ENCODE results near the gene FHIT. TPM values are rescaled to one million over a fixed set of nuclear protein-coding genes. Genes with fewer than 3 reads are reported as not detected.

Gene FHIT
- total and polyA plus RNA-seq, 2 of the 4 experiments (the other 2 are of a cell fraction): 0.07 TPM; not detected in 1

GRCh38 chr3:60990442-60990730, 260.9 kb downstream of the FHIT start:
- H2BK5ac ChIP-seq (ENCODE audit: low read depth, low read length, poor library complexity, severe bottlenecking): no peak overlapping the region
- BruUV-seq (replicated peaks): no TSS peak
- no peaks in the 10 kb centered on the region for H3K4me1 ChIP-seq (ENCODE audit: control insufficient read depth, insufficient read depth, low read length)
- no peak for TF ChIP-seq MXI1 (IDR thresholded peaks at IDR 0.05; ENCODE audit: borderline replicate concordance, low read depth, low read length)
- TF ChIP-seq SMC3 (IDR thresholded peaks at IDR 0.05; ENCODE audit: low read depth, low read length): no peak
- no peak overlapping the region for H3K14ac ChIP-seq (replicated peaks; ENCODE audit: low read depth, low read length)
- H4K5ac ChIP-seq (ENCODE audit: low read depth, low read length): no peak overlapping the region
- in situ Hi-C loops (cut with MboI; ENCODE audit: low sequenced_read_pairs): no loop called here
- H3K23ac ChIP-seq (ENCODE audit: low read depth, low read length): no peak overlapping the region
- no peak for DNase-seq
- intact Hi-C loops (cut with micrococcal nuclease): no loop called here
- no peaks in the 10 kb centered on the region for H3K36me3 ChIP-seq (ENCODE audit: control insufficient read depth, insufficient read depth, low read length)
- H3K9ac ChIP-seq (ENCODE audit: low read depth, low read length): no peak overlapping the region
- H3K9me1 ChIP-seq (ENCODE audit: insufficient read depth, low read length): no peaks in the 10 kb centered on the region
- no peak overlapping the region for H2BK15ac ChIP-seq (ENCODE audit: low read depth, low read length)
- no peak overlapping the region for H4K8ac ChIP-seq (ENCODE audit: low read depth in 2 of 2, low read length in 2 of 2)
- no peak for ATAC-seq (ENCODE audit: low read depth)
- no CpG with 5 or more reads among the region's 3 CpGs for WGBS, 2 experiments (ENCODE audit: extremely low coverage in 2 of 2, insufficient read length in 1 of 2)
- no peaks in the 10 kb centered on the region for H3K79me1 ChIP-seq (ENCODE audit: low read depth in 1 of 2, low read length in 2 of 2)
- H4K20me1 ChIP-seq (ENCODE audit: insufficient read depth, low read length): no peaks in the 10 kb centered on the region
- no peak overlapping the region for H3K4me3 ChIP-seq (ENCODE audit: insufficient read depth, low read depth, low read length)
- H2AK9ac ChIP-seq (replicated peaks; ENCODE audit: low read depth, low read length, poor library complexity): no peak overlapping the region
- no peak overlapping the region for H2AK5ac ChIP-seq (ENCODE audit: low read depth, low read length)
- H3K27me3 ChIP-seq (ENCODE audit: control insufficient read depth, insufficient read depth, low read length): no peaks in the 10 kb centered on the region
- H2BK20ac ChIP-seq (ENCODE audit: low read depth, low read length): no peak overlapping the region
- no peak overlapping the region for H3K18ac ChIP-seq (ENCODE audit: low read depth, low read length)
- no peak overlapping the region for H3K4ac ChIP-seq (ENCODE audit: low read depth, low read length)
- ChIA-PET POLR2A (ENCODE audit: unreplicated experiment) (no interaction called here), CTCF (no interaction called here)
- no peak overlapping the region for H4K91ac ChIP-seq (ENCODE audit: insufficient read depth, low read depth, low read length)
- dilution Hi-C loops (cut with HindIII; ENCODE audit: low sequenced_read_pairs, unreplicated experiment): no loop called here
- H2AFZ ChIP-seq (replicated peaks; ENCODE audit: low read length, poor library complexity): no peak overlapping the region
- no peak overlapping the region for H2BK120ac ChIP-seq (ENCODE audit: low read depth, low read length)
- peaks cover under 1% of the 10 kb centered on the region for H3K9me3 ChIP-seq (ENCODE audit: control insufficient read depth, insufficient read depth, low read length)
- H3K27ac ChIP-seq (ENCODE audit: insufficient read depth, low read length): no peak overlapping the region
- no peak overlapping the region for H3K56ac ChIP-seq (ENCODE audit: extremely low read depth, insufficient read depth, low read length)
- no peak overlapping the region for H3K4me2 ChIP-seq (ENCODE audit: low read depth, low read length)
